Right forelimb (tissue), 1 donor: Measurements from ENCODE around the gene AHSP.
"Not testable (repeated sequence)": the region's sequence is repeated elsewhere in the genome, so short reads cannot be mapped to it uniquely, and the experiment has no call there.

ENCODE experiments used
- DNase-seq: peaks from one replicate; pipeline ENCODE4 v3.0.0-alpha.2; 2018

AHSP gene

GRCh38 chr16:31527734-31528274 is at the start of gene AHSP:
Gene AHSP, plus strand, starts transcription at chr16:31527900. Its CDS starts 240 bp downstream, at chr16:31528140.
- no peak for DNase-seq

GRCh38 chr16:31478956-31479355 is 48.7 kb upstream of the AHSP start:
- DNase-seq, result no peak

GRCh38 chr16:31479751-31480150 is 47.9 kb upstream of the AHSP start:
- no peak for DNase-seq

GRCh38 chr16:31480851-31481536 is 46.7 kb upstream of the AHSP start:
- no peak for DNase-seq

- DNase-seq, result no peak
These were observed 44.6 kb upstream of the AHSP start, which contains the start of gene SLC5A2 for GRCh38 chr16:31483081-31483480. Gene SLC5A2, plus strand, starts transcription at chr16:31483123. Its CDS starts 14 bp downstream, at chr16:31483137.

GRCh38 chr16:31484048-31484447 is 43.7 kb upstream of the AHSP start:
- not testable (repeated sequence) for DNase-seq

- peak; percentile 49 for DNase-seq
These were observed 43.1 kb upstream of the AHSP start for GRCh38 chr16:31484491-31485171.

- DNase-seq, result no peak
These were observed 42.1 kb upstream of the AHSP start for GRCh38 chr16:31485571-31485970.

- peak; percentile 58 for DNase-seq
These were observed 41.7 kb upstream of the AHSP start for GRCh38 chr16:31486045-31486444.

GRCh38 chr16:31487071-31487719 is 40.5 kb upstream of the AHSP start:
- no peak for DNase-seq

- peak; percentile 73 for DNase-seq
These were observed 39.8 kb upstream of the AHSP start for GRCh38 chr16:31487720-31488467.

GRCh38 chr16:31488468-31489297 is 39.0 kb upstream of the AHSP start:
- DNase-seq, result peak; percentile 56

GRCh38 chr16:31489298-31489564 is 38.5 kb upstream of the AHSP start:
- DNase-seq, result no peak

GRCh38 chr16:31489616-31490584 is 37.8 kb upstream of the AHSP start:
- DNase-seq, result no peak

- DNase-seq, result no peak
These were observed 35.8 kb upstream of the AHSP start for GRCh38 chr16:31491778-31492418.

- DNase-seq, result no peak
These were observed 34.1 kb upstream of the AHSP start for GRCh38 chr16:31493506-31494125.

GRCh38 chr16:31496670-31497069 is 31.0 kb upstream of the AHSP start:
- DNase-seq, result no peak

- no peak for DNase-seq
These were observed 29.2 kb upstream of the AHSP start for GRCh38 chr16:31498493-31498892.

- no peak for DNase-seq
These were observed 27.8 kb upstream of the AHSP start for GRCh38 chr16:31499928-31500327.
